Measurements from ENCODE around the gene TMEM41A.
"Not testable (repeated sequence)": the region's sequence is repeated elsewhere in the genome, so short reads cannot be mapped to it uniquely, and the experiment has no call there.

The TMEM41A gene

GRCh38 chr3:185488465-185488864, 10.4 kb downstream of the TMEM41A start:
- no peak for DNase-seq (ENCODE audit: low read depth)

- DNase-seq (ENCODE audit: low read depth) = no peak
Measured at GRCh38 chr3:185486394-185486793, 12.4 kb downstream of the TMEM41A start.

- no peak for DNase-seq (ENCODE audit: low read depth)
Measured at GRCh38 chr3:185484296-185484695, 14.5 kb downstream of the TMEM41A start.

- DNase-seq (ENCODE audit: low read depth) = no peak
Measured at GRCh38 chr3:185479373-185479945, 19.4 kb downstream of the TMEM41A start.

- no peak for DNase-seq (ENCODE audit: low read depth)
Measured at GRCh38 chr3:185477316-185477715, 21.5 kb downstream of the TMEM41A start.

GRCh38 chr3:185474922-185475321, 23.9 kb downstream of the TMEM41A start:
- not testable (repeated sequence) for DNase-seq (ENCODE audit: low read depth)

GRCh38 chr3:185473290-185473815, 25.5 kb downstream of the TMEM41A start:
- no peak for DNase-seq (ENCODE audit: low read depth)

- no peak for DNase-seq (ENCODE audit: low read depth)
Measured at GRCh38 chr3:185470323-185470722, 28.5 kb downstream of the TMEM41A start.

GRCh38 chr3:185469542-185469941, 29.3 kb downstream of the TMEM41A start:
- DNase-seq (ENCODE audit: low read depth) = no peak

GRCh38 chr3:185466123-185466522, 32.7 kb downstream of the TMEM41A start:
- DNase-seq (ENCODE audit: low read depth) = not testable (repeated sequence)

- no peak for DNase-seq (ENCODE audit: low read depth)
Measured at GRCh38 chr3:185465471-185465870, 33.4 kb downstream of the TMEM41A start.

- no peak for DNase-seq (ENCODE audit: low read depth)
Measured at GRCh38 chr3:185460719-185461350, 38.0 kb downstream of the TMEM41A start.

- DNase-seq (ENCODE audit: low read depth) = no peak
Measured at GRCh38 chr3:185460309-185460708, 38.5 kb downstream of the TMEM41A start.

GRCh38 chr3:185457376-185457775, 41.5 kb downstream of the TMEM41A start:
- DNase-seq (ENCODE audit: low read depth) = no peak

GRCh38 chr3:185451432-185451831, 47.4 kb downstream of the TMEM41A start:
- DNase-seq (ENCODE audit: low read depth) = not testable (repeated sequence)

GRCh38 chr3:185448107-185448506, 50.7 kb downstream of the TMEM41A start:
- no peak for DNase-seq (ENCODE audit: low read depth)

- no peak for DNase-seq (ENCODE audit: low read depth)
Measured at GRCh38 chr3:185444329-185444728, 54.5 kb downstream of the TMEM41A start.

GRCh38 chr3:185442031-185442430, 56.8 kb downstream of the TMEM41A start:
- DNase-seq (ENCODE audit: low read depth) = no peak

- DNase-seq (ENCODE audit: low read depth) = no peak
Measured at GRCh38 chr3:185439745-185440466, 58.9 kb downstream of the TMEM41A start.
